ENCODE results near the gene TBX1. TPM values are rescaled to one million over a fixed set of nuclear protein-coding genes. Genes with fewer than 3 reads are reported as not detected.

TBX1 gene
- total RNA-seq, 1 experiment from 2014 or later = 3.9 TPM

DNA sequence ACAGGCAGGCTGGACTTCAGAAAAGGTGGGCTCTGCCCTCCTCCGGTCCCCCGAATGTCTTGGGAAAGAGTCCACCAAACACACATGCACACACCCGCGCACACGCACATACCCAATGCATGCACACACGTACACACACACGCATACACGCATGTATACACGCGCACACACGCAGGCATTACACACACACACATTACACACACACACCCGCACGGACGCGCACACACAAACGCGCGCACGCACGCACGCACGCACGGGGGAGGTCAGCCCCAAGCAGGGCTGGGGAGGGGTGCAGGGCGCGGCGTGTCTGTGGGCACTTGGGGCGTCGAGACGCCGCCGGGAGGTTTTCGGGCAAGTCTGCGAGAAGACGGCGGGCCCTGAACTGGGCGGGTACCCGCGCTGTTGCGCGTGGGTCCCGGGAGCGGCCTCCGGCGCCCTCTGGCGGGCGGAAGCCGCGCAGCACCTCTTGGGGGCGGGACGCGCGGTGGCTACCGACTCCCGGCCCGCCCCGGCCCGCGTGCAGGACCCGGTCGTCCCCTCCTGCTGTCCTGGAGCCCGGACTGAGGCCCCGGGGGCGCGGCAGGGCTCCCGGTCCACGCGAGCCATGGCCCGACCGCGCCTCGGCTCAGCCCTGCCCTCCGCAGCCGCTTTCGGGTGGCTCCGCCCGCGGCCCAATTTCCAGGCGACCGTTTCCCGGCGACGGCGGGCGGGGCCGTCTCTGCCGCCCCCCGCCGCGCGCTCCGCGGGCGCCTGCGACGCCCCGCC is 42.7 kb upstream of the TBX1 start:
- RAD21 ChIA-PET (ENCODE audit: low non-redundant PET in 1 of 2, low total read pairs in 2 of 2, uncharacterized antibody in 2 of 2, unreplicated experiment in 2 of 2) = no interaction called here
- peak overlapping the region; percentile 46 for H3K9ac ChIP-seq (ENCODE audit: low read length)
- POLR2A ChIA-PET = no interaction called here
- no peak for DNase-seq (ENCODE audit: low read depth, low spot score)
- H3K36me3 ChIP-seq (ENCODE audit: control insufficient read depth in 1 of 2, insufficient read depth in 2 of 2, low read length in 2 of 2) = no peaks in the 10 kb centered on the region; a peak in 1 of 4 replicates
- no TSS peak for BruUV-seq (replicated peaks)
- peaks cover 10 to 33% of the 10 kb centered on the region in 2 experiments for H3K4me1 ChIP-seq (ENCODE audit: control insufficient read depth in 1 of 2, insufficient read depth in 2 of 2, low read length in 2 of 2)
- peak overlapping the region; percentile 20 to 52 for H3K4me3 ChIP-seq (replicated peaks in 1 of 2; ENCODE audit: low read depth in 1 of 2, low read length in 2 of 2)
- CTCF ChIA-PET = interaction anchor here (0.7 to 1.6 kb wide), 3 partner anchors 13 to 37 kb away, joined by 3 to 5 read pairs (median 4); no protein-coding TSS in a partner anchor
- H3K79me2 ChIP-seq (ENCODE audit: insufficient read depth, low read length) = no peaks in the 10 kb centered on the region
- peak overlapping the region; percentile 73 for H3K4me2 ChIP-seq (ENCODE audit: low read length)
- no peaks in the 10 kb centered on the region for H3K9me2 ChIP-seq (ENCODE audit: insufficient read depth)
- H3K27ac ChIP-seq (ENCODE audit: low read depth, low read length) = peak overlapping the region; percentile 84; the same call in 1 of the 2 replicates
- no peaks in the 10 kb centered on the region for H3K9me3 ChIP-seq (ENCODE audit: control insufficient read depth in 1 of 2, insufficient read depth in 1 of 2, low read depth in 1 of 2, low read length in 2 of 2)
- TF ChIP-seq SRF (IDR thresholded peaks at IDR 0.05; ENCODE audit: low read depth) (no peak), RAD21 (IDR thresholded peaks at IDR 0.05; ENCODE audit: low read depth) (peak; percentile 81), EGR1 (IDR thresholded peaks at IDR 0.05; ENCODE audit: low read depth) (no peak), MAX (IDR thresholded peaks at IDR 0.05) (peak; percentile 66), TCF7L2 (IDR thresholded peaks at IDR 0.05; ENCODE audit: borderline replicate concordance, extremely low read depth, insufficient read depth, insufficient read length) (no peak), CTCF (IDR thresholded peaks at IDR 0.05 in 2 of 3, conservative IDR thresholded peaks at IDR 0.05 in 1 of 3; ENCODE audit: borderline replicate concordance in 1 of 3, insufficient read depth in 1 of 3, low read depth in 2 of 3, low read length in 2 of 3) (peak; percentile 55 to 73 (median 61); a peak in 5 of 6 replicates), POLR2AphosphoS5 (IDR thresholded peaks at IDR 0.05; ENCODE audit: low read depth, low read length) (peak; percentile 35; the same call in 1 of the 2 replicates), ZFX (IDR thresholded peaks at IDR 0.05) (no peak), CEBPB (IDR thresholded peaks at IDR 0.05; ENCODE audit: low read depth) (no peak)
- TF ChIP-seq, protein P1, sequence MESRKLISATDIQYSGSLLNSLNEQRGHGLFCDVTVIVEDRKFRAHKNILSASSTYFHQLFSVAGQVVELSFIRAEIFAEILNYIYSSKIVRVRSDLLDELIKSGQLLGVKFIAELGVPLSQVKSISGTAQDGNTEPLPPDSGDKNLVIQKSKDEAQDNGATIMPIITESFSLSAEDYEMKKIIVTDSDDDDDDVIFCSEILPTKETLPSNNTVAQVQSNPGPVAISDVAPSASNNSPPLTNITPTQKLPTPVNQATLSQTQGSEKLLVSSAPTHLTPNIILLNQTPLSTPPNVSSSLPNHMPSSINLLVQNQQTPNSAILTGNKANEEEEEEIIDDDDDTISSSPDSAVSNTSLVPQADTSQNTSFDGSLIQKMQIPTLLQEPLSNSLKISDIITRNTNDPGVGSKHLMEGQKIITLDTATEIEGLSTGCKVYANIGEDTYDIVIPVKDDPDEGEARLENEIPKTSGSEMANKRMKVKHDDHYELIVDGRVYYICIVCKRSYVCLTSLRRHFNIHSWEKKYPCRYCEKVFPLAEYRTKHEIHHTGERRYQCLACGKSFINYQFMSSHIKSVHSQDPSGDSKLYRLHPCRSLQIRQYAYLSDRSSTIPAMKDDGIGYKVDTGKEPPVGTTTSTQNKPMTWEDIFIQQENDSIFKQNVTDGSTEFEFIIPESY (IDR thresholded peaks at IDR 0.05; ENCODE audit: extremely low read depth, insufficient replicate concordance, low read length) = no peak
- no peaks in the 10 kb centered on the region for H3K27me3 ChIP-seq (ENCODE audit: insufficient read depth, low read length)
- peak overlapping the region; percentile 61 for H2AFZ ChIP-seq (ENCODE audit: low read depth, low read length, poor library complexity, severe bottlenecking)
- no peaks in the 10 kb centered on the region for H4K20me1 ChIP-seq (ENCODE audit: insufficient read depth)
- ATAC-seq = peak; percentile 89
- intact Hi-C loops (cut with micrococcal nuclease) = loop anchor here (1.0 to 10.0 kb wide), 3 partner anchors 36 to 423 kb away; partner anchors contain the start of gene CLTCL1

All from HCT116 (cell line).